Measurements from ENCODE around the gene AK8.

Gene AK8

DNA sequence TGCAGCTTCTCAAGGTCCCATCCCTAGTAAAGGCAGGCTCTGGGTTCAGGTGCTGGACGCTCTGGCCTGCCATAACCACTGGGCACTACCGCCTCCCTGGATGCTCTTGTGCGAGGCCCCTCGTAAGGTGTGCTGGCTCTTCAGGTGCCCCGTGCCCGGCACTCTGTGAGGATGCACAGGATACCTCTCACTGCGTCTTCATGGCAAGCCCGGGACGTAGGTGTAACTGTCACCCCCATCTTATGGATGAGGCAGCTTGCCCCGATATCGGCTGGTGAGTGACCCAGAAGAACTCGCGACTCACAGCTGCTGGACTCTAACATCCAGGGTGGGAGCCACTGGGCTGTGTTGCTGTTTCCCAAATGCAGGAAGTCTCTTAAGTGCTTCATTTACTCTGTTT, 128.8 kb downstream of the AK8 start:
- no peak overlapping the region for H3K27ac ChIP-seq
- TF ChIP-seq ZFX (IDR thresholded peaks at IDR 0.05; ENCODE audit: borderline replicate concordance): no peak
- TF ChIP-seq CTCF (IDR thresholded peaks at IDR 0.05): no peak

GRCh38 chr9:132748450-132748849, 129.6 kb downstream of the AK8 start:
- TF ChIP-seq ZFX (IDR thresholded peaks at IDR 0.05; ENCODE audit: borderline replicate concordance) (no peak), CTCF (IDR thresholded peaks at IDR 0.05) (no peak)
- no peak overlapping the region for H3K27ac ChIP-seq

GRCh38 chr9:132745756-132746709, 132.1 kb downstream of the AK8 start:
- no peak overlapping the region for H3K27ac ChIP-seq
- TF ChIP-seq ZFX (IDR thresholded peaks at IDR 0.05; ENCODE audit: borderline replicate concordance) (no peak), CTCF (IDR thresholded peaks at IDR 0.05) (no peak)

DNA sequence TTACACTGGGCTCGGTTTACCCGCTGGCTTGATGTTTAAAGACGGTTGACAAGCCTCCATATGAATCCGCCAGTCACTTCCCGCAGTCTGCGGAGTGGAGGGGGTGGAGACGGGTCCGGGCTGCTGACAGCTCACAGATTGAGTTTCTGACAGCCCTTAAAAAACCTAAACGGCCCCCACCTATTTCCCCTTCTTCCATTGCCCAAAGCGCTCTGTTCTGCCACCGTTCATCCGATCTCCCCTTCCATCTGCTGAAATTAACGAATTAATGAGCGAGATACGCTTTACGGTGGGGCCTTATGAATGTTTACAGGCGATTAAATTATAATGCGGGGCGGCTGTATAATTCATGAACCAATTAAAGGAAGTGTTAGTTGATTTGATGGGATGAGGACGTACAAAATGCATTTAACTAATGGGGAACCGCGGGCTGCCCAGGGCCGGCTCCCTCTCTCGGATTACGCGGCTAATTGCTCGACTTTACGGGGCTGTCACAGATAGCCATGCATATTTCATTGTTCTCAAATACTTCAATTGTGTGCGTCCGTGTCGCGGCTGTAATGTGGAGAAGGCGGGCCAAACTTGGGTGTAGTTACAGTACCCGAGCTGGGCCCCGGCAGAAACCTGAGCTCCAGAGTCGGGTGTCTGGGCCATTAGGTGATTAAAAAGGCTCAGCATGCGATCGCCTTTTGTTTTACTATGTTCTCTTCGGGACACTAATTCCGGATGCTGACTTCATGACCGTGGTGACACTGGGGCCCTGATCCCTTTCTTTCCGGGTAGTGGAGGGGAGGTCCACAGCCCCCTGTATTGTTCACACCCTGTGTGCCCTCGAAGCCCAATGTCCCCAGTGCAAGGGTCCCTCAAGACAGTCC, 133.0 kb downstream of the AK8 start:
- H3K27ac ChIP-seq: no peak overlapping the region
- TF ChIP-seq ZFX (IDR thresholded peaks at IDR 0.05; ENCODE audit: borderline replicate concordance): no peak
- TF ChIP-seq CTCF (IDR thresholded peaks at IDR 0.05): no peak

GRCh38 chr9:132743931-132744479, 134.1 kb downstream of the AK8 start:
- TF ChIP-seq CTCF (IDR thresholded peaks at IDR 0.05) (no peak), ZFX (IDR thresholded peaks at IDR 0.05; ENCODE audit: borderline replicate concordance) (no peak)
- no peak overlapping the region for H3K27ac ChIP-seq

GRCh38 chr9:132742821-132743311, 135.2 kb downstream of the AK8 start:
- H3K27ac ChIP-seq: no peak overlapping the region
- no peak for TF ChIP-seq ZFX (IDR thresholded peaks at IDR 0.05; ENCODE audit: borderline replicate concordance)
- TF ChIP-seq CTCF (IDR thresholded peaks at IDR 0.05): no peak
